Loucy (cell line): ENCODE data around the gene RPUSD1.
"Not testable (repeated sequence)": the region's sequence is repeated elsewhere in the genome, so short reads cannot be mapped to it uniquely, and the experiment has no call there.

Source experiments
- EZH2phosphoT487 ChIP-seq: fragments of 200-600 bp; IDR thresholded peaks from 2 replicates; pipeline ENCODE4 v1.6.1; 2018; ENCODE audit warnings: antibody characterized with exemption, mild to moderate bottlenecking, moderate library complexity, borderline replicate concordance
- TF ChIP-seq, protein P1 (sequence below): fragments of 200-600 bp; sonication (generic); conservative IDR thresholded peaks from 2 replicates; pipeline ENCODE4 v1.5.1; 2014; ENCODE audit warnings: mild to moderate bottlenecking, antibody characterized with exemption, low read length

DNA sequence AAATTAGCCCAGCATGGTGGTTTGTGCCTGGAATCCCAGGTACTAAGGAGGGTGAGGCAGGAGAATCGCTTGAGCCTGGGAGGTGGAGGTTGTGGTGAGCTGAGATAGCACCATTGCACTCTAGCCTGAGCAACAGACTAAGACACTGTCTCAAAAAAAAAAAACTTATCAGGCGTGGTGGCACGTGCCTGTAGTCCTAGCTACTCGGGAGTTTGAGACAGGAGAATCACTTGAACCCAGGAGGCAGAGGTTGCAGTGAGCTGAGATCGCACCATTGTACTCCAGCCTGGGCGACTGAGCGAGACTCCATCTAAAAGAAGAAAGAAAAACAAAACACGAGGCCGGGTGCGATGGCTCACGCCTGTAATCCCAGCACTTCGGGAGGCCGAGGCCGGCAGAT lies 45.3 kb downstream of the RPUSD1 start:
- TF ChIP-seq, protein P1, sequence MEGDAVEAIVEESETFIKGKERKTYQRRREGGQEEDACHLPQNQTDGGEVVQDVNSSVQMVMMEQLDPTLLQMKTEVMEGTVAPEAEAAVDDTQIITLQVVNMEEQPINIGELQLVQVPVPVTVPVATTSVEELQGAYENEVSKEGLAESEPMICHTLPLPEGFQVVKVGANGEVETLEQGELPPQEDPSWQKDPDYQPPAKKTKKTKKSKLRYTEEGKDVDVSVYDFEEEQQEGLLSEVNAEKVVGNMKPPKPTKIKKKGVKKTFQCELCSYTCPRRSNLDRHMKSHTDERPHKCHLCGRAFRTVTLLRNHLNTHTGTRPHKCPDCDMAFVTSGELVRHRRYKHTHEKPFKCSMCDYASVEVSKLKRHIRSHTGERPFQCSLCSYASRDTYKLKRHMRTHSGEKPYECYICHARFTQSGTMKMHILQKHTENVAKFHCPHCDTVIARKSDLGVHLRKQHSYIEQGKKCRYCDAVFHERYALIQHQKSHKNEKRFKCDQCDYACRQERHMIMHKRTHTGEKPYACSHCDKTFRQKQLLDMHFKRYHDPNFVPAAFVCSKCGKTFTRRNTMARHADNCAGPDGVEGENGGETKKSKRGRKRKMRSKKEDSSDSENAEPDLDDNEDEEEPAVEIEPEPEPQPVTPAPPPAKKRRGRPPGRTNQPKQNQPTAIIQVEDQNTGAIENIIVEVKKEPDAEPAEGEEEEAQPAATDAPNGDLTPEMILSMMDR = not testable (repeated sequence)
- TF ChIP-seq EZH2phosphoT487 = not testable (repeated sequence)
